Adipocyte (in vitro differentiated cells): ENCODE measurements around the gene HHIP.

ENCODE experiments used
- DNase-seq: peaks from one replicate; pipeline ENCODE4 v3.0.0-alpha.2; 2015; ENCODE audit warnings: low read depth
- H3K27me3 ChIP-seq: replicated peaks from 2 replicates; pipeline ENCODE4 v1.7.0; 2013; ENCODE audit warnings: mild to moderate bottlenecking, low read length, moderate library complexity; ENCODE audit not compliant: control insufficient read depth, insufficient read depth
- H3K36me3 ChIP-seq: 2 replicates; pipeline ENCODE4 v1.7.0; 2013; ENCODE audit warnings: low read length, mild to moderate bottlenecking, moderate library complexity; ENCODE audit not compliant: control insufficient read depth, insufficient read depth, severe bottlenecking
- H3K4me1 ChIP-seq: 2 replicates; pipeline ENCODE4 v1.7.0; 2013; ENCODE audit warnings: mild to moderate bottlenecking, low read length, moderate library complexity; ENCODE audit not compliant: control insufficient read depth, insufficient read depth
- H3K4me3 ChIP-seq: 2 replicates; pipeline ENCODE4 v1.7.0; 2013; ENCODE audit warnings: mild to moderate bottlenecking, low read length, moderate library complexity
- H3K9ac ChIP-seq: 2 replicates; pipeline ENCODE4 v1.7.0; 2013; ENCODE audit warnings: mild to moderate bottlenecking, low read length, moderate library complexity
- H3K9me3 ChIP-seq: 2 replicates; pipeline ENCODE4 v1.7.0; 2013; ENCODE audit warnings: mild to moderate bottlenecking, low read length, moderate library complexity; ENCODE audit not compliant: control insufficient read depth

HHIP gene

GRCh38 chr4:144711700-144712456 is 65.9 kb downstream of the HHIP start:
- DNase-seq: no peak
- no peak overlapping the region for H3K9ac ChIP-seq
- H3K27me3 ChIP-seq: no peaks in the 10 kb centered on the region

GRCh38 chr4:144712775-144713174 is 66.8 kb downstream of the HHIP start:
- Histone ChIP-seq H3K9me3 (no peaks in the 10 kb centered on the region), H3K4me3 (no peak overlapping the region), H3K27me3 (no peaks in the 10 kb centered on the region), H3K4me1 (peaks cover 9% of the 10 kb centered on the region), H3K9ac (no peak overlapping the region), H3K36me3 (no peaks in the 10 kb centered on the region)
- peak; percentile 25 for DNase-seq

More at GRCh38 chr4:144711700-144712456, 65.9 kb downstream of the HHIP start:
- Histone ChIP-seq H3K4me1 (peaks cover 9% of the 10 kb centered on the region), H3K9me3 (no peaks in the 10 kb centered on the region), H3K4me3 (no peak overlapping the region), H3K36me3 (no peaks in the 10 kb centered on the region)

- H3K27me3 ChIP-seq: no peaks in the 10 kb centered on the region
- DNase-seq: no peak
- no peaks in the 10 kb centered on the region for H3K9me3 ChIP-seq
- H3K9ac ChIP-seq: no peak overlapping the region
- no peaks in the 10 kb centered on the region for H3K36me3 ChIP-seq
- peaks cover 9% of the 10 kb centered on the region for H3K4me1 ChIP-seq
- H3K4me3 ChIP-seq: no peak overlapping the region
Observed at GRCh38 chr4:144714166-144714565, 68.2 kb downstream of the HHIP start.

DNA sequence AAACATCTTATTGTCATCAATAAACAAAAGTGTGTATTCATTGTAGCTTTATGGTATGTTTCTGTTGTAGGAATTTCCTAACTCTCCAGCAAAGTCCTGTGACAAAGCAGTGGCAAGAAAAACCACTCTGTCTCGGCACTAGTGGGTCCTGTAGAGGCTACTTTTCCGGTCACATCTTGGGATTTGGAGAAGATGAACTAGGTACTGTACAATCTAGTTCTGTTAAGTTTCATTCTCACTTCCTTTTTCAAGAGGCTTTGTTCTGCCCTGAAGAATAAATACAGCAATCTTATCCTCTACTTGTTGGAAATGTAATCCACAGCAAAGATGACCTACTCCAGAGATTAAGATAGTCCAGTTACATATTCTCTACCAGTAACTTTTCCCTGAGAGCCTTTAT is 69.3 kb downstream of the HHIP start:
- no peaks in the 10 kb centered on the region for H3K9me3 ChIP-seq
- no peak overlapping the region for H3K4me3 ChIP-seq
- no peaks in the 10 kb centered on the region for H3K27me3 ChIP-seq
- no peak for DNase-seq
- peaks cover 4% of the 10 kb centered on the region for H3K4me1 ChIP-seq
- H3K9ac ChIP-seq: no peak overlapping the region
- H3K36me3 ChIP-seq: no peaks in the 10 kb centered on the region

GRCh38 chr4:144716778-144717177 is 70.8 kb downstream of the HHIP start:
- Histone ChIP-seq H3K4me3 (no peak overlapping the region), H3K27me3 (no peaks in the 10 kb centered on the region), H3K9ac (no peak overlapping the region), H3K4me1 (peaks cover 4% of the 10 kb centered on the region), H3K36me3 (no peaks in the 10 kb centered on the region), H3K9me3 (no peaks in the 10 kb centered on the region)
- DNase-seq: no peak

- DNase-seq: no peak
- Histone ChIP-seq H3K9ac (no peak overlapping the region), H3K4me1 (no peaks in the 10 kb centered on the region), H3K9me3 (no peaks in the 10 kb centered on the region), H3K4me3 (no peak overlapping the region), H3K36me3 (no peaks in the 10 kb centered on the region), H3K27me3 (no peaks in the 10 kb centered on the region)
Observed at GRCh38 chr4:144718958-144719512, 73.1 kb downstream of the HHIP start.

DNA sequence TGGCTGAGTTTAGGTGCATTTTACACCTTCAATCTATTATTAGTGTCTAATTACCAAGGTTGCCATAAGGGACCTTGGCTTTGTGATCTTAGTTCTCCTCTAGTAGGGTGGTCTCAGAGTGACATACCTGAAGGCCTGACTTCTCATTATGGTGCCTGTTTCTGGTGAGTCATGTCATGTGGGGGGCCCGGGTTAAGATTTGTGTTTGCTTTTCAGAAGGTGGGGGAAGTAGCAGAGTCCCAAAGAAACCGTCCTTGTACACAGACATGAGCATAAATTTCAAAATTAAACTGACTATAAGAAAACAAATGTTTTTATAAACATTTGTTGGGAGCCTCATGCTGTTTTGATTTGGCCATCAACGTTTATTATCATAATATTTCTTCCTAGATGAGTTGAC is 74.5 kb downstream of the HHIP start:
- no peaks in the 10 kb centered on the region for H3K4me1 ChIP-seq
- H3K9ac ChIP-seq: no peak overlapping the region
- no peak for DNase-seq
- H3K9me3 ChIP-seq: no peaks in the 10 kb centered on the region
- H3K36me3 ChIP-seq: no peaks in the 10 kb centered on the region
- no peak overlapping the region for H3K4me3 ChIP-seq
- no peaks in the 10 kb centered on the region for H3K27me3 ChIP-seq

GRCh38 chr4:144721994-144722393 is 76.0 kb downstream of the HHIP start:
- H3K4me1 ChIP-seq: no peaks in the 10 kb centered on the region
- no peaks in the 10 kb centered on the region for H3K36me3 ChIP-seq
- H3K9ac ChIP-seq: no peak overlapping the region
- no peak overlapping the region for H3K4me3 ChIP-seq
- DNase-seq: peak; percentile 60
- no peaks in the 10 kb centered on the region for H3K9me3 ChIP-seq
- H3K27me3 ChIP-seq: no peaks in the 10 kb centered on the region

- no peaks in the 10 kb centered on the region for H3K9me3 ChIP-seq
- H3K9ac ChIP-seq: no peak overlapping the region
- H3K36me3 ChIP-seq: no peaks in the 10 kb centered on the region
- no peak for DNase-seq
- H3K27me3 ChIP-seq: no peaks in the 10 kb centered on the region
- H3K4me3 ChIP-seq: no peak overlapping the region
- no peaks in the 10 kb centered on the region for H3K4me1 ChIP-seq
Observed at GRCh38 chr4:144723471-144723870, 77.5 kb downstream of the HHIP start.

GRCh38 chr4:144729175-144729574 is 83.2 kb downstream of the HHIP start:
- no peaks in the 10 kb centered on the region for H3K36me3 ChIP-seq
- H3K4me1 ChIP-seq: peaks cover 1% of the 10 kb centered on the region
- no peaks in the 10 kb centered on the region for H3K9me3 ChIP-seq
- H3K27me3 ChIP-seq: no peaks in the 10 kb centered on the region
- no peak for DNase-seq
- H3K4me3 ChIP-seq: no peak overlapping the region
- no peak overlapping the region for H3K9ac ChIP-seq

- H3K4me1 ChIP-seq: peaks cover 7% of the 10 kb centered on the region
- peak; percentile 40 for DNase-seq
- no peaks in the 10 kb centered on the region for H3K9me3 ChIP-seq
- no peaks in the 10 kb centered on the region for H3K27me3 ChIP-seq
- no peaks in the 10 kb centered on the region for H3K36me3 ChIP-seq
- H3K9ac ChIP-seq: no peak overlapping the region
- H3K4me3 ChIP-seq: no peak overlapping the region
Observed at GRCh38 chr4:144732584-144733428, 86.8 kb downstream of the HHIP start.
